Hindlimb muscle (tissue), 1 donor: ENCODE data around the gene ABCA6. TPM values are rescaled to one million over a fixed set of nuclear protein-coding genes. Genes with fewer than 3 reads are reported as not detected.
"Not testable (repeated sequence)": the region's sequence is repeated elsewhere in the genome, so short reads cannot be mapped to it uniquely, and the experiment has no call there.

Experiments
- DNase-seq: peaks from one replicate; pipeline ENCODE4 v3.0.0-alpha.2; 2013
- polyA plus RNA-seq: library from polyadenylated mRNA; unstranded; fragments of 120-200 nt; gene quantifications from one replicate; pipeline ENCODE4 v1.2.1, GENCODE V29; 2013; ENCODE audit not compliant: insufficient read length

The ABCA6 gene
- polyA plus RNA-seq, 1 donor = 12.0 TPM

GRCh38 chr17:69073392-69073791, 68.3 kb downstream of the ABCA6 start:
- DNase-seq = not testable (repeated sequence)

- DNase-seq = not testable (repeated sequence)
These were observed 68.9 kb downstream of the ABCA6 start for GRCh38 chr17:69072803-69073256.

GRCh38 chr17:69071233-69071586, 70.5 kb downstream of the ABCA6 start:
- DNase-seq = not testable (repeated sequence)

GRCh38 chr17:69070378-69071232, 71.1 kb downstream of the ABCA6 start:
- DNase-seq = not testable (repeated sequence)

- no peak for DNase-seq
These were observed 72.4 kb downstream of the ABCA6 start for GRCh38 chr17:69069226-69069750.

- DNase-seq = no peak
These were observed 74.2 kb downstream of the ABCA6 start for GRCh38 chr17:69067274-69068047.

GRCh38 chr17:69066482-69066881, 75.2 kb downstream of the ABCA6 start:
- no peak for DNase-seq

GRCh38 chr17:69065113-69065512, 76.6 kb downstream of the ABCA6 start:
- no peak for DNase-seq

GRCh38 chr17:69064476-69064875, 77.2 kb downstream of the ABCA6 start:
- no peak for DNase-seq

GRCh38 chr17:69064001-69064400, 77.7 kb downstream of the ABCA6 start:
- no peak for DNase-seq

GRCh38 chr17:69062860-69063581, 78.7 kb downstream of the ABCA6 start:
- no peak for DNase-seq

GRCh38 chr17:69061721-69062556, 79.8 kb downstream of the ABCA6 start:
- DNase-seq = peak; percentile 22

GRCh38 chr17:69060822-69061221, 80.9 kb downstream of the ABCA6 start, which contains the start of gene ABCA9:
ABCA9 (minus strand) TSS chr17:69060927; CDS start chr17:69051126, 9,801 bp downstream.
- DNase-seq = peak; percentile 87

- DNase-seq = peak; percentile 21
These were observed 82.1 kb downstream of the ABCA6 start for GRCh38 chr17:69059458-69060175.

GRCh38 chr17:69058165-69058564, 83.5 kb downstream of the ABCA6 start:
- DNase-seq = no peak

GRCh38 chr17:69057280-69057679, 84.4 kb downstream of the ABCA6 start:
- no peak for DNase-seq

- DNase-seq = no peak
These were observed 85.4 kb downstream of the ABCA6 start for GRCh38 chr17:69056179-69056823.

GRCh38 chr17:69055334-69055733, 86.4 kb downstream of the ABCA6 start:
- DNase-seq = no peak

GRCh38 chr17:69050999-69051775, 90.5 kb downstream of the ABCA6 start:
- peak; percentile 29 for DNase-seq

GRCh38 chr17:69048634-69049033, 93.1 kb downstream of the ABCA6 start:
- DNase-seq = no peak
